ENCODE measurements around the gene DNAJB5.

DNA sequence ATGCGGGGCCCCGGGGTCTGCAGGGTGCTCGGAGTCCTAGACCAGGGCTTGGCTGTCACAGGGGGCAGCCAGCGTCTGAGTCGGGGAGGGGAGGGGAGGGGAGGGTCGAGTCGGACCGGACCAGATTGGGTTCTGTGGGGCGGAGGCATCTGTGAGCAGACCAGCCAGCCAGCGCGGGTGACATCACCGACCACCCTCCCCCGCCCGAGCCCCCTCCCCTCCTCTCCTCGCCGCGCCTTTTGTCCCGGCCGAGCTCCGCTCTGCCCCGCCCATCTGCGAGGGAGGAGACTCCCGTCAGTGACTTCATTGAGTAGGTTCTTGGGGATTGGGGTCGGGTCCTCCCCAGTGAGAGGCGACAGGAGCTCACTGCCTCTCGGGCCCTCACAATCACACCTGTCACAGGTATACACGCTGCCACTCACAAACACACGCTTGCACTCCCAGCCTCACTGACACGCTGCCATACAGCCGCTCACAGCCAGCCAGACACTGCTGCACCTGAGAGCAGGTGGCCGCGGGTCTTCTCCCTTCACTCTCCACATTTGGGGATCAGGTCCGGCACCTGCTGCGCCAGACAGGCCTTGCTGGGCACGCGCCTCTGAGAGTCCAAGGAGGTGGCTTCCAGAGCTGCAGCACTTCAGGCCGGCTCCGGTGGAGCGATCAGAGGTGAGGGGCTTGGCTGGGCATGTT, 546 bp downstream of the DNAJB5 start:
- TF ChIP-seq ARNT (IDR thresholded peaks at IDR 0.05) (no peak), L3MBTL2 (conservative IDR thresholded peaks at IDR 0.05) (no peak), ELF4 (IDR thresholded peaks at IDR 0.05) (no peak), ZNF384 (IDR thresholded peaks at IDR 0.05) (no peak), SP1 (IDR thresholded peaks at IDR 0.05) (no peak), FOXM1 (IDR thresholded peaks at IDR 0.05; ENCODE audit: borderline replicate concordance) (no peak), SUZ12 (IDR thresholded peaks at IDR 0.05) (no peak), CTBP1 (IDR thresholded peaks at IDR 0.05; ENCODE audit: borderline replicate concordance) (no peak), FOXA1 (IDR thresholded peaks at IDR 0.05) (no peak), HDGF (IDR thresholded peaks at IDR 0.05; ENCODE audit: borderline replicate concordance) (no peak), BHLHE40 (IDR thresholded peaks at IDR 0.05; ENCODE audit: borderline replicate concordance) (no peak)
- TF ChIP-seq, protein P1, sequence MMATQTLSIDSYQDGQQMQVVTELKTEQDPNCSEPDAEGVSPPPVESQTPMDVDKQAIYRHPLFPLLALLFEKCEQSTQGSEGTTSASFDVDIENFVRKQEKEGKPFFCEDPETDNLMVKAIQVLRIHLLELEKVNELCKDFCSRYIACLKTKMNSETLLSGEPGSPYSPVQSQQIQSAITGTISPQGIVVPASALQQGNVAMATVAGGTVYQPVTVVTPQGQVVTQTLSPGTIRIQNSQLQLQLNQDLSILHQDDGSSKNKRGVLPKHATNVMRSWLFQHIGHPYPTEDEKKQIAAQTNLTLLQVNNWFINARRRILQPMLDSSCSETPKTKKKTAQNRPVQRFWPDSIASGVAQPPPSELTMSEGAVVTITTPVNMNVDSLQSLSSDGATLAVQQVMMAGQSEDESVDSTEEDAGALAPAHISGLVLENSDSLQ (IDR thresholded peaks at IDR 0.05), result no peak

All from HEK293T (cell line).